Germinal center (tissue), 1 donor: ENCODE data around the gene FRZB.
"Not testable (repeated sequence)": the region's sequence is repeated elsewhere in the genome, so short reads cannot be mapped to it uniquely, and the experiment has no call there.

Experiments
- DNase-seq: peaks from one replicate; pipeline ENCODE4 v3.0.0; 2012; ENCODE audit warnings: mixed read lengths, low spot score

Gene FRZB

DNA sequence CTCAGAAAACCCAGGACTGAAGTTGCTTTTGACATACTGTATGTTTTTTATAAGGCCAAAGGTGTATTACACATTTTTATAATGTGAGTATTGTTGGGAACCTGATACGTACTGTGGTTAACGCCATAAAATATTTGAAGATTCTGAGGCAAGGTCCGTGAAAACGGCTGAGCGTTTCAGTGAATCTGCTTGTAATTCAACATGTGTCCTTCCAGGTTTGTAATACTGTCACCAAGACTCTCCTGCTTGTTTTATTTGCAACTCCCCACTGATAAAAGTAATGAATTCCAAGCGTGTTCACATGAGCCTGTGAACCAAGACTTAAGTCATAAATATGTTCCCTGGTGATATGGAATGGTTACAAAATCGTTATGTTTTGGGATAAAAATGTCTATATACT lies 23.9 kb upstream of the FRZB start:
- no peak for DNase-seq

DNA sequence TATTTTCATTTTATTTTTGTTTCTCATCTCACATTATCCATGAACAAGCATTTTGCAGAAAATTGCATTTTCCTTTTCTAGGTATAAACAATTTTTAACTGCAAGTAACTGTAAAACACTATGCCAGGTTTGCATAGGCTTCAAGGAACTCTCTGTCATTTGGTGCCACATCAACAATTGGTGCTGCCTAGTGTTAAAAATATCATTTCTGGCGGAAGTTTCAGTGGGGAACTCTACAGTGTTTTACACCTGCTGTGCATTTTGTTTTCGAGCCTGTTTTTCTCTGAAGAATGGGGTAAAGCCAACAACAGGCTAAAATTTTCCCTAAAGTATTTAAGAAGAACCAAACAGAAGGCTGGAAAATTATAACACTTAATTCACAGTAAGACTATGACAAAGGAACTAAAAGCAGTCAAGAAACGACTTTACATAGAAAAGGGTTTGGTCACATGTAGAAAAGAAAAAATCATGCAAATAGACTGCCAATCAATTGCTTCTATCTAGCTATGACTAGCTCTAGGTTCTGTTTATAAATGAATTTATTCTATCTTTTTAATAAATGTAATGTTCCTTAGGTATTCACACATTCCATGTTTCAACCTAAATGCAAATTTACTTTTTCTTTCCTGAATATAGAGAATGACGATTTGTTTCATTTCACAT lies 21.4 kb upstream of the FRZB start:
- DNase-seq = no peak

DNA sequence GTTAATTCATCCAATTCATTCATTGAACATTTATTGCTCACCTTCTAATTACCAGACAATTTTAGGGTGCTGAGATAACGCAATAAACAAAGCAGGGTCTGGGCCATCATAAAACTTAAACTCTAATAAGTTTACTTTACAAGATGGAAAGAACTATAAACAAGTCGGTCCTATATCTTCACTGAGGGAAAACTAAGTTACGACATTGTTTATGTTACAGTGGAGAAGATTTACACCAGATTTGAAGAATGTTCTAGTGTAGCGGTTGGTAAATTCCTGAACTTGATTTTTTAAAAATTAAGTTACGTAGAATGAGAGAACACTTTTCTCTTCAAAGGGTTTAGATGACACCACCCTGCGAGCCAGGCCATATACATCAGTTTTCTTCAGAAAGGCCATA lies 20.7 kb upstream of the FRZB start:
- DNase-seq = no peak

DNA sequence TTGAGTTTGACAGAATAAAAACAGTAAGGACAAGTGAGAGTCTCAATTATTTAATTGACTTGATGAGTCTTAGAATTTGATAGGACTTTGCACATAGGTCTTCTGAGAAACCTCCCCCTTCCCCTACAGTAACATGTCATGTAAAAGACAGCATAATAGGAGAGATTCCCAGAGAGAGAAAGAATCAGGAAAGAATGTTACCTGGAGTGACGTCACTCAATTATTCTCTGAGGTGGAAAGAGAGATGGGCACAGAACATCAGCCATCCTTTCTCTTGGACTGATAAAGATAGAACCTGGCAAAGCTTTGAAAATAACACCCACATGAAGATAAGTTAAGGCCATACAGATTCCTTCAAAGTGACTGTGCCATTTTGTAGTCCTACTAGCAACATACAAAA lies 19.3 kb upstream of the FRZB start:
- no peak for DNase-seq

DNA sequence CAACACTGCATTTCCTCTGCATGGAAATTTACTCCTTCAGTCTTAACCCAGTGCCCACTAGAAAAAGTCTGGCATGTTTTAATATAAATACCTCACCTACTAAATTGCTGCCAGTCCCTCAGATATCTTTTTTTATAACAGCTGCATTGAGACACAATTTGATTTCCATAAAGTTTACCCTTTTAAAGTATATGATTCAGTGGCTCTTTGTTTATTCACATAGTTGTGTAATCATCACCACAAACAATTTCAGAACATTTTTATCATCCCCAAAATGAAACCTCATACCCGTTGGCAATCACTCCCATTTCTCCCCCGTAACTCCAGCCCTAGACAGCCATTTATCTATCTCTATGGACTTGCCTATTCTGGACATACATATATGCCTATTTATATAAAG lies 17.0 kb upstream of the FRZB start:
- no peak for DNase-seq

DNA sequence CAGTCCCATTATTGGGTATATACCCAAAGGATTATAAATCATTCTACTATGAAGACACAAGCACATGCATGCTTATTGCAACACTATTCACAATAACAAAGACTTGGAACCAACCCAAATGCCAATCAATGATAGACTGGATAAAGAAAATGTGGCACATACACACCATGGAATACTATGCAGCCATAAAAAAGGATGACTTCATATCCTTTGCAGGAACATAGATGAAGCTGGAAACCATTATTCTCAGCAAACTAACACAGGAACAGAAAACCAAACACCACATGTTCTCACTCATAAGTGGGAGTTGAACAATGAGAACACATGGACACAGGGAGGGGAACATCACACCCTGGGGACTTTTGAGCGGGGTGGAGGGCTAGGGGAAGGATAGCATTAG lies 13.7 kb upstream of the FRZB start:
- DNase-seq = not testable (repeated sequence)

DNA sequence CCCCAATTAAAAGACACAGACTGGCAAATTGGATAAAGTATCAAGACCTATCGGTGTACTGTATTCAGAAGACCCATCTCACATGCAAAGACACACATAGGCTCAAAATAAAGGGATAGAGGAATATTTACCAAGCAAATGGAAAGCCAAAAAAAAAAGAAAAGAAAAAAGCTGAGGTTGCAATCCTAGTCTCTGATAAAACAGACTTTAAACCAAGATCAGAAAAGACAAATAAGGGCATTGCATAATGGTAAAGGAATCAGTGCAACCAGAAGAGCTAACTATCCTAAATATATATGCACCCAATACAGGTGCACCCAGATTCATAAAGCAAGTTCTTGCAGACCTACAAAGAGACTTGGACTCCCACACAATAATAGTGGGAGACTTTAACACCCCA lies 10.2 kb upstream of the FRZB start:
- DNase-seq = not testable (repeated sequence)

DNA sequence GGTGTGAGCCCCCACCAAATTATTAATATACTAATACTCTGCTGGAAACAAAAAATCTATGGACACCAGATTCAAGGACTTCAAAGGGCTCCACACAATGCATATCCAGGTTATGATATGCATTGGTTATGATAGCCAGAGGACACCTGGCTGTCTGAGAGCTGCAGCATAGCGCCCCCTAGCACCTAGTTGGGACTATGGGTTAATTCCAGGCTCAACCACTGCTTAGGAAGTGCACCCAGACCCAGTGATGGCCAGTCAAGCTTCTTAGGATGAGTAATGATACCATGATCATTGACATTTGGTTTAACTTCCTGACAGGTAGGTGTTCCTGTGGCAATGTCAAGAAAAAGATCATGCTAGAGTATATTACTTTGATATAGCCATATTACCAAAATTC lies 3.8 kb upstream of the FRZB start:
- peak; percentile 31 for DNase-seq

DNA sequence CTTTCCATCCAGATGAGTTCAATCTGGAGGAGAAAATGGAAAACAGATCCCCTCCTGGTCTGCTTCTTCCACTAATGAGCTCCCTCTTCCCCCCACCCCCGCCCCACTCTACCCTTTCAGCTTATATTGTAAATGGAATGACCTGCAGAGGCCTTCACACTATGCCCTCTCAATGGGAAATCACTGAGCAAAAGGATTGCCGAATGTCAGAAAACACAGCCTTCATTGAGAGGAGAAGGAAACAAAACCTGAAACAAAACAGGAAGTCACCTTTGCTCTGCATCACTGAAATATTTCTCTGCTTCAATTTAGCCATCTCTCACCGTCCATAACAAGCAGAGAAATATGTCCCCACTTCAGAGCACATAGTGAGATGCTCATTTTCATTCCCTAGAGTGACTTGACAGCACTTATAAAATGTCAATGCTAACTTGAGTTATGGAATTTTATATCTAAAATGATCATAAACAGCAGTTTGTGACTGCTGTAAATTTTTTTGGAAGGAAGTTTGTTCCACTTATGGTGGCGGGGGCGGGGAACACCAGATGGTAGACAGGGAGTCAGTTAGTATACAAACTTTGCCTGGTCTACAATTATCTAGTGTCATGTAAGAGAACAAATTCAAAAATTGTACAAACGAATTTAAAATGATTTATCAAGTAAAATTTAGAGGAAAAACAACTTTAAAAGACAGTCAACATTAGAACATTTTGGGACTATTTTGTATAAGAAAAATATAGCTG lies 1.8 kb upstream of the FRZB start:
- DNase-seq = peak; percentile 22

DNA sequence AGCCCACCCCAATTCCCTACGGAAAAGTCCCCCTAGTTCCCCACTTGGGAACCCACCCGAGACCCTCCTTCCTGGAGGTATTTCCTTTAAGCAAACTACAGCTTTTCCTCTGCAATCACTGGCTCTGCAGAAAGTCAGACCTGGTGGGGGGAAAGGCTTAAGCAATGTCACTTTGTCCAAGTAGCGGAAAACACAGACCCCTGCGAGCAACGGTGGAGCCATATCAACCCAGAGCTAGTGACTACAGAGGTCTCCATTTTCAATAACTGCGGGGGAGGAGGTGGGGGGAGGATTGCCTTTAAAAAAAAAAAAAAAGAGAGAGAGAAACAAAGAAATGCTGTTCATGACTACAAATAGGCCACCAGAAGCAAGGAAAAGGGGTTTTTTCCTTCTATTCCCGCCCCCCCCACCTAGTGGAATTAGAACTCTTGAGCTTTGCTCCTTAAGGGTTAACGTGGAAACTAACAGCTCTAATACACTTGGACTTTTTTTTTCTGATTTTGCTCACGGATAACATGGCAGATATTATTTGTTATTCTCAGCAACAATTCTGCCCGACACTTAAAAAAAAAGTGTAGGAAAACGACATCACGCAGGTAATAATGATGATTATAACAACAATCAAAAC lies 1.1 kb upstream of the FRZB start:
- no peak for DNase-seq

DNA sequence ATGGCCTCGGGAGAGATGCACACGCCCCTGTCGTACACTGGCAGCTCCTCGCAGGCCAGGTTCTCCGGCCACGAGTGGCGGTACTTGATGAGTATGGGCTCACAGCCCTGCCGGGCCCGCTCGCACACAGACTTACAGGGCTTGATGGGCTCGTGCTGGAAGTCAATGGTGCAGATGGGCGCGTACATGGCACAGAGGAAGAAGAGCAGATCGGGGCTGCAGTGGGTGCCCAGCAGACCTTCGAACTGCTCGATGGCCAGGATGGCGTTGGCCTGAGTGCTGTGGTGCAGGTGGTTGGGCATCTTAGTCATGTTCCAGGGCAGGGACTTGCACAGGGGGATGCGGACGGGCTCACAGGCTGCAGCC lies 359 bp downstream of the FRZB start:
- DNase-seq = peak; percentile 10

DNA sequence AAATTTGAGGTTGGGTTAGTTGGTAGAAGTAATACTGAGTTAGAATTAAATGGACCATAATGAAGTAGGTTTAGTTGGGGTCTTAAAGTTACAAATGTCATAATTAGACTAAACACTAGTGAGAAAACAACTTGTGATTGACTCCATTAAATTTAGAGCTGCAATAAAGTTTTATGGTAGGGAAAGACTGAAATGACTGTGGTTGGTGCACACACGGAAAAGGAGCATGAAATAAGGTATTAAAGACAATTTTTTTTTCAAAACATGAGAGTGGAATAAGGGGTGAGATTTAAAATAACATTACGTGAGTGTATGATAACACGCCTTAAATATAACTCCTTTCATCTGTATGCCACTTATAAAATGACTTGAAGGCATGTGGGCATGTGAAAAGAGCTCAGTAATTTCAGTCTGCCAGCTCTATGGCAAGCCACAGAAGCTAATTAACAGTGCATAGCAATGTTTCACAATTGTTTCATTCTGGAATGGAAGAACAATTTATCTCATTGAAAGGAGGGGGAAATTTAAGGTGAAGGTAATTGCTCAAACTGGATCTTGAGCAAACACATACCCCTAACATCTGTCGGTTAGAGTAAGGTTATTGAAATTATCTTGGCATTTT lies 1.4 kb downstream of the FRZB start:
- DNase-seq = no peak

DNA sequence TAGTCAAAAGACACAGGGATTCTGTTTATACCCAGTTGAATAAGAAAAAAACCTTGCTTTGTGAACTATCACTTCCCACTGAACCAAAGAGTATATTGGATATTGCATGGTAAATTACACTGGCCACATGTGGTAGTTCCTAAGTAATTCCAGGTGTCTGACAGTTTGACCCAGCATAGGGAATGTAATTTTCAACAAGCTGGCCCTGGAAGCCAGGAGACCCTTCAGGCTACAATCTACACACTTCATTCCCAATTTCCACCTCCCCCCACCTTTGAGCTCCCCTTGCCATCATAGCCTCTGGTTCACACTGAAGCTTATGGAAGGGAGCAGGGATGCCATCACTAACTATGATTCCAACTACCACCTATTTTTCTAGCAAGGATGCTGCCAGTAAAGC lies 2.8 kb downstream of the FRZB start:
- DNase-seq = no peak

DNA sequence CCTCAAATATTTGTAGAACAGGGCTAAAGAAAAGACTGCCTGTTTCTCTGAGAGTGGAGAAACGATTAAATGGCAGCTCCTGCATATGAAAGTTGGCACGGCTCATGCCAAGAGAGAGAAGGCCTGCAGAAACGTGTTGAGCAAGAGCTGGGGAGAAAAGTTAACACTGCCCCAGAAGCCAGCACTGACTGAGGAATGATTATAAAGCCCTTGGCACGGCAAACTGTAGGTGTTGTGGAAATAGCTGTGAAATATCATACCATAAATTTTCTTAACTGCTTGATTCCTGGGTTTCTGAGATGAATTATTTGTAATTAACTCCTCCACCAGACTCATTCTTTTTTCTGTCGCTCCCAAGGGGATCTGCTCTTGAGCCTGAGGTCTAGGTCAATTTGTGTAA lies 4.3 kb downstream of the FRZB start:
- no peak for DNase-seq

DNA sequence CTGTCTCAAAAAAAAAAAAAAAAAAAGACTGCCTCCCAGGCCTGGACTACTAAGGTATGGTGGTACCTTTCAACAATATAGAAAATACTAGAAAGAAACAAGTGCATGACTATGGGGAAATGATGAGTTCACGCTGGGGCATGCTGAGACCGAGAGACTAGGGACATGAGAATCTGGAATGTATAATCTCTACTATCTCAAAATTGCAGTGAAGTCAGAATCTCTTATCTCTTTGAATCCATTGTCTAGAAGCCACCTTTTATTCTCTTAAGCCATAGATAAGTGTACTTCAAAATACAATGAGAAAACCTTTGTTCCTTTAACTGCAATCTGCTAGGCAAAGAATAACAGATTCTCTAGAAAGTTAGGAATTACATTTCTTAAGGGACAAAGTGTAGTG lies 5.6 kb downstream of the FRZB start:
- DNase-seq = no peak

DNA sequence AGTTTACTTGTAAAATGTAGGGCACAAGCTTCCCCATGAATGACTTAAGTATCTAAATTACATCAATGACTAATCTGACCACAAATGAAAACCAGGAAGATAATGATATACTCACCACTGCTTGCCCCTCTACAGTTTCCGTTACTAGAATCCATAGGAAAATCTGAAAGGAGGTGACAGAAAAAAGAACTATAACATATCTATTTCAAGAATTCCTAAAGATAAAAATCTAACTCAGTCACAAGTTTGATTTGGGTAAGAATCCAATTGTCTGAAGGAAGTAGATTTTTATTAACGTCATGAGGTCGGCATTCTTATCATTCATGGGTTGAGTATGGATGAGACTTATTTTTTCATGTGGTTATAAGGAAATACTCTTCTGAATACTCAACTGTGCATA lies 7.8 kb downstream of the FRZB start:
- DNase-seq = no peak

DNA sequence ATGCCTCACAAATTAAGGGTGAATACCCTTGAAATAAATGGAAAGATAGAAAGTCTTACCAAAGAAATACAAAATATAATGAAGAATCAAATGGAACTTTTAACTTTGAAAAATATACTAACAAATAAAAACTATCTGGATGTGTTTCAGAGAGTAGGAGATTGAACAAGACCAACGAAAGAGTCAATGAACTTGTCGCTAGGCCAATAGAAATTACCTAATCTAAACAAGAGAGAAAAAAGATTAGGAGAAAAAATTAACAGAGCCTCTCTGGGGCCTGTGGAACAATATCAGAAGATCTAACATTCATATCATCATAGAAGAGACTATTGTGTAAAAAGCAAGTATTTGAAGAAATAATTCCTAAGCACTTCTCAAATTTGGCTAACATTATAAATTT lies 11.1 kb downstream of the FRZB start:
- DNase-seq = no peak

DNA sequence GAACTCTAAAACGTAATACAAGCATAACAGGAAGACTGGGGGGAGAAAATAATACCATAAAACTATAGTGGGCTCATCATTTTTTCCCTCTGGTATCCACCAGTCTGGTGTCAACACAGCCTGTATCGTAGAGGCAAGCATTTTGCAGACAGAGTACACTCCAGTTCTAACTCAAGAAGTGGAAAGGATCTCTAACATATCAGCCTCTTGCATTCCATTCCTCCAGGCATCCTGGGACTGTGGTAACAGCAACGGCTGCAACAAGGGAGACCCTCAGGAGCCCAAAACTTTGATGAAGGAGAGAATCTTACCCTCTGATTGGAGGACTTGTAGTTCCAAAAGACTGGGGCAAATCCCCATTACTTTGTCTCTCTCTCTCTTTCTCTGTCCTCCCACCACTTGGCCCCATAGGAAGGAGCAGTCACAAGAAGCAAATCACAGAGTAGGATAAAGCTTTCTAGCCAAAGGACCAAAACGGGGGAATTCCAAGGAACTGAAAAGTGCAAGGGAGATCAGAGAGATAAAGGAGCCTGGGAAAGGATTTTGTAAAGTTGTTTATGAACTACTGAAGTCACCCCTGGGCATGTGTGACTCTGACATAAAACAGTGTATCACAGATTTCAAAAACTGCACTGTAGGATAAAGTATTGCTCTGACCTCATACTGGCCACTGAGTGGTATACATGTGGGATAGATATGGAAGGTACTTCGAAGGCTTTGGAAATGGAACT lies 11.9 kb downstream of the FRZB start:
- no peak for DNase-seq

DNA sequence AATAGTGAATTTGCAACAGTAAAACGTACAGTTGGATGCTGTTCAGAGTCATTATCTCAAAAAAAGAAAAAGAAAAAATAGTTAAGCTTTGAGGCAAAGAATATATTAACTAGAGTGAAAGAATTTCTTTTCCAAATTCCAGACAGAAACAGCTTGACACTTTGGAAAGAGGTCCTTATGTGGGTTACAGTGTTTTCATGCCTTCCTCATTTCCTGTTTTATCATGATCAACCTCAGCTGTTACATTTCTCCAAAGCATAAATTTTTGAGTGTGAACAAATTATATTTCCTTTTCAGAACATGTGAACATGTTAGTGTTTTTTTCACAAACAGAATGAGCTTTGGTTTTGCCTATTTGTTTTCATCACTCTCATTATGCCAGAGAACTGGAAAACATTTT lies 13.6 kb downstream of the FRZB start:
- DNase-seq = no peak

DNA sequence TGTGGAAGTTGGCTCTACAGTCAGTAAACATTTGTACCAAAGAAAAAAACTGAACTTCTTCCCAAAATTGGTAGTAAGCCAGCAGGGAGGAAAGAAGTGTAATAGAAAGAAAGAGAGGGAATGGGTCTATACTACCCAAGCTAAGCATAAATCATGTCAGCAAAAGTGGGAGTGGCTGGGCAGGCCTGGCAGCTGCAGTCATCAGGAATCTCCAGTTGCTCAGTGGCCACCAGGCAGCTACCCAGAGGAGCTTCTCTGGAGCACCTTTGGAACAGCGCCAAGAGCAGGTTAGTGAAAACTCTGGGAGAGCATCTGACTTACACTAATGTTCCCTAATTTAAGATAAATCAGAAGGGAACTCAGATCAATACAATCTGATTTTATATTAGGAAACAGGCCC lies 14.3 kb downstream of the FRZB start:
- no peak for DNase-seq

DNA sequence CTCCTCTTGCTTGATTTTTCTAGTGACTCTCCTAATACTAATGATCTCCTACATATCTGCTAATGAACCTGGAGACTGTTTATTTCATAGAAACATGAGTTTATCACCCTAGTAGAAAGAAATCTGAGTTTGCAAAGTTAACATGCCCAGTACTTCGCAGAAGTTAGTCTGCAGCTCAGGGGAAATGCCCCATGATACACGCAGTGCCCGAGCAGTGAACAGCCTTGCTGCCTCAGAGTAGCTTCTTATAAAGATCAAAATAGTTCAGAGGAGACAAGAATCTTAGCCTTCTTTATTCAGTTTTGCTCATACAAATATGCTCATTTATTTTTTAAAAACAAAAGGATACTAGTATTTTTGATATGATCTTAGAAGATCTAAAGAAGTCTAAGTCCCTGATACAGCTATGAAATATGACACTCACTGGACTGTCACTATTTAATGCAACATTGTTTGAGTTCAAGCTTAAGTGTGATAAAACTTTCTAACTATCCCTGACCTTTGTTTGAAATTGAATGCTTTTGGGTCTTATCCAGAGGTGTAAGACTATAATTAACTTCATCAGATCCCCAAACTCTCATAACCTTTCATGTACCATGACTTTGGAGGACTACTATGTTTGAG lies 20.5 kb downstream of the FRZB start:
- no peak for DNase-seq

DNA sequence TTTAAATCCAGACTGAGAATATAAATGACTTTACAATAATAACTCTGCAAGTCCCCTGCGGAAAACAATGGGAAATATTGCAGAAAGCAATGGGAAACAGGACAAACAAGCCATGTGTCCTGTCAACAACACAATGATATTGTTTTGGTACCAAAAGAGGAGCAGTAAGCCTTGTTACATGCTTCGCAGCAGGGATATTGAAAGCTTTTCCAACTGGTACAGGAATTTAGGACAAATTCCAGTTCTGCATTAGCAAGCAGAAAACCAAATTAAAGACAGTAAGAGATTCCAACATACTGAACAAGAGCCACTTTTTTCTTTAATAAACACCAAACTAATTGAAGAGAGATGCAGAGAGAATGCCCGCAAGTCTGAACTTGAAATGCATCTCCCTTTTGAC lies 30.0 kb downstream of the FRZB start:
- DNase-seq = no peak
